GM19043 (cell line): ENCODE results near the gene PPP1R7.

Experiments used
- ATAC-seq: cut with Tn5 transposase; IDR thresholded peaks from one replicate; pipeline ENCODE4 v1.9.1; 2021; ENCODE audit warnings: low read depth; ENCODE audit not compliant: unreplicated experiment

PPP1R7 gene

DNA sequence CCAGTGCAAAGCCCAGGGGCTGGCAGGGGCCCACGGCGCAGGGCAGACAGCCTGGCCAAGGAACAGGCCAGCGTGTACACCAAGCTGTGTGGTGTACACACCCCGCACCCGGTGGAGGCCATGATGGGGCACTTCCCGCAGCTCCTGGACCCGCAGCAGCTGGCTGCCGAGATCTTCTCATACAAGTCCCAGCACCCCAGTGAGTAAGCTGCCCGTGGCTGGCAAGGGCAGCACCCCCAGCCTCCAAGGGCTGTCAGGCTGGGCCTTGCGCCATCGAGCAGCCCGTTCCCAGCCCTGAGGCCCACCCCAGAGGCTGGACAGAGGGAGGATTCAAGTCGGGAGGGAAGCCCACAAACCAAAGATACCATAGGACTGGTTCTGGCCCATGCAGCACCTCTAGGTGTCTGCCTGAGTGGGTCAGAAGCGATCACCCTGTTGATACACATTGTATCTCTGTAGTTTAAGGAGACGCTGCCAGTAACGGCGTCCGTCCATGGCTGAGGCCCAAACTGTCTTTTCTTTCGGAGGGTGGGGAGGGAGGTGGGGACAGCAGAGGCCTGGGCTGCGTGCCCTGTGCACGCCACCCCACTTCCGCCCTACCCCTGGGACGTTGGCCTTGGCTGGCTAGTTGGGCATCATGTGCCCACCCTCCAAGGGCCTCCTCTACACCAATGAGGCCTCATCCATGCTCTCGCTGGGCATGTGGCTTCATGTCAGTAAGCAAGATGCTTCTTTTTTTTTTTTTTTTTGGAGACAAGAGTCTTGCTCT lies 31.3 kb upstream of the PPP1R7 start:
- ATAC-seq: no peak

GRCh38 chr2:241120440-241120839 lies 29.8 kb upstream of the PPP1R7 start:
- ATAC-seq: no peak

DNA sequence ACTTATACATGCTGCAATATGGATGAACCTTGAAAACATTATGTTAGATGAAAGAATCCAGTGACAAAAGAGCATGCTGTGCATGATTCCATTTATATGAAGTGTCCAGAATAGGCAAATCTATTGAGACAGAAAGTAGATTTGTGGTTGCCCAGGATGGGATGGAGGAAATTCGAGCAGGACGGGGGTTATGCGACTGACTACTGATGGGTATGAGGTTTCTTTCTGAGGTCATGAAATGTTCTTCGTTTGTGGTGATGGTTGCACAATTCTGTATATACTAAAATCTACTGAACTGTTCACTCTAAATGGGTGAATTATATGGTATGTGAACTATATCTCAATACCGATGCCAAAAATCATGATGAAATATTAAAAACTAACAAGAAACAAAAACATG lies 29.3 kb upstream of the PPP1R7 start:
- ATAC-seq: no peak

- ATAC-seq: no peak
Observed at GRCh38 chr2:241122376-241123002, 27.8 kb upstream of the PPP1R7 start.

- no peak for ATAC-seq
Observed at GRCh38 chr2:241123816-241124536, 26.3 kb upstream of the PPP1R7 start.

DNA sequence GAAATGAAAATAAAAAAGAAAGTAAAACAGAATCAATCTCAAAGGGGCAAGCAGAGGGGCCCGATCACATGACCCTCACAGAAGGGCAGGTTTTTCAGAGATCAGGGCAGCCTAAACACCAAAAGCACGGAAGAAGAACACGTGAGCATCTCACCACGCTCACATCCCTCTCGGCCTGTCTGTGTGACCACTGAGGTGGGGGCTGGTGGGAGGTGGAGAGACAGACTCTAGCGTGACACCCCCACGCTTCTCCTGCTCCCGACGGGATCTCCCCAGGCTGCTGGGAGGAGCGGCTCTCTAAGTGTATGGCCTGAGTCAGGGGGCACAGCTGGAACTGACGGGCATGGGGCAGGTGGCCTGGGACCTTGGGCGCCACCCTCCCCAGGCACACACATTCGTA lies 24.6 kb upstream of the PPP1R7 start:
- no peak for ATAC-seq

DNA sequence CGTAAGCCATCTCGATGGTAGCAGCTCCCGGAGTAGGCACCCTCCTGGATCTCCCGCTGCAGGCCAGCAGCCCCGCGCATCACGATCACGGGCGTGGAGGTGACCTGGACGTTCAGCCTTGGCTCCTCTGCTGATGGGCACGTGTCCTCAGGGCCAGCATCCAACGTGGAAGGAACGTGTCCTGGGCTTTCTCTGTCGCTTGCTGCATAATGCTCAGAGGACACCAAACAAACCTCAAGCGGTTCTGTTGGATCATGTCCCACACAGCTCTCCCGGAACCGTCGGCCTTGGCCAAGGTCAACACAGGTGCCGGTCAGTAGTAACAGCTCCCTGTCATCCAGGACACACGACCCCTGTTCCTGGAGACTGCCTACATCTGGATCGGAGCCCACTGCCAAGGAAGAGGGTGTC lies 24.1 kb upstream of the PPP1R7 start:
- no peak for ATAC-seq

DNA sequence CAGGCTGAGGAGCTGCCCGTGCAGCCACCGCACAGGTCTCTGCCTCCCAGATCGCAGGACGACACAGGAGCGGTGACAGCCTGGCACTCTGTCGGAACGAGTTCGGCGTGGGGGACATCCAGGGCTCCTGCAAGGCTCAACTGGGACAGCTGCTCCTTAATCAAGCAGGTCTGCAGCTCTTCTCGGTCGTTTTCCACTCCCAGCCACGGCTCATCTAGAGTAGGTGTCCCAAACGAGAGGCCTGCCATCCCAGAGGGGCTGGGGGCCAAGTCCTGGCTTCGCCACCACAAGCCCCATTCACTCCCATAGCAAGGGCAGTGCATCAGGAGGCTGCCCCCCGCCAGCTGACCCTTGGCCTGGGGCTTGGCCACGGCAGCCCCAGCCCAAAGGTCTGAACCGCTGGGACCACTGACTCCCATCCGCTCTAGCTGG lies 23.5 kb upstream of the PPP1R7 start:
- ATAC-seq: no peak

DNA sequence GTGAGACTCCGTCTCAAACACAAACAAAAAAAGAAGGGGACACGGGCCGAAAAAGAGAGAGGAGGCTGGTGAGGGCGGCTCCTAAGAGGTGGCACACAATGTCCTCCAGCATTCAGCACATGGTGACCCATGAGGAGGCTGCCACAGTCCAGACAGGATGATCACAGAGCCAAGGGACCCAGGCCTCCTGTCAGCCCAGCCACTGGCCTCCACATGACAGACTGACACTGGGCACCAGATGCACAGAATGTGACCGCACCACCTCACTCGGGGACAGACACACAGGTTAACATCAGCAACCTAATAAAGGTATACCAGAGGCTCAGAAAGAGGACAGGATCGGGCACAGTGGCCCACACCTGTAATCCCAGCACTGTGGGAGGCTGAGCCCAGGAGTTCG lies 22.0 kb upstream of the PPP1R7 start:
- no peak for ATAC-seq

DNA sequence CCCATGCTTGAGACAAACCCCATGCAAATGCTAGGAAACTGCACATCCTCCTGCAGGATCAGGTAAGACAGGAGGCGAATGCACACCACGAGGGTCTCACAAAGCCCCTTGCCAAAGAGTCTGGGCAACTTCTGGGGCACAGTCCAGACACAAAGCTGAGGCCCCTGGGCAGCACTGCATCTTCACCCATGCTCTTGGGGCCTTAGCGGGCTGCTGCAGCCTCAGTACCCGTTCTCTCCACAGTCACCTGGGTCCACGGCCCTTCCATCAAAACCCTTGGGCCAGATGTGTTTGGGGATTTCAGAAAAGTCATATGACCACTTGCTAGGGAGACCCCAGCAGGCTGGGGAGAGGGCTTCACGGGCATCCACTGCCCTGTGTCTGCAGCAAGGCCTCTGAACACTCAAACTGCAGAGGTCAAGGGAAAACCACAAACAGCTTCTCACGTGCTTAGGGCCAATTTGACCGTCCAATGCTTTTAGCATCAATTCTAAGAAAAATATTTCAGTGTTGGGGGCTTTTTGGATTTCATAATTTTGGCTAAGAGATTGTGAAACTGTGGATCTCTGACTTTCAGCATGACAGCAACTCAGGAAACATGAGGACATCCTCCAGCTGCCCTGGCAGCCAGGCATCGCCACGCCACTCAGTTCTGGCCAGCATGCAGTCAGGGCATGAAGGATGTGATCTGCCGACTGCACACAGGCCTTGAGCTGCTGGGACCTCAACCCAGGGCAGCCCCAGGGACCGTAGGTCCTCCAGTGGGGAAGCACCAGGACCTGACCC lies 21.0 kb upstream of the PPP1R7 start:
- no peak for ATAC-seq

- ATAC-seq: no peak
Observed at GRCh38 chr2:241130316-241130715, 20.0 kb upstream of the PPP1R7 start.

- ATAC-seq: no peak
Observed at GRCh38 chr2:241131531-241131930, 18.7 kb upstream of the PPP1R7 start.

- ATAC-seq: no peak
Observed at GRCh38 chr2:241132538-241133435, 17.5 kb upstream of the PPP1R7 start.

GRCh38 chr2:241133436-241133820 lies 16.8 kb upstream of the PPP1R7 start:
- ATAC-seq: no peak

GRCh38 chr2:241134711-241135110 lies 15.6 kb upstream of the PPP1R7 start:
- ATAC-seq: no peak

DNA sequence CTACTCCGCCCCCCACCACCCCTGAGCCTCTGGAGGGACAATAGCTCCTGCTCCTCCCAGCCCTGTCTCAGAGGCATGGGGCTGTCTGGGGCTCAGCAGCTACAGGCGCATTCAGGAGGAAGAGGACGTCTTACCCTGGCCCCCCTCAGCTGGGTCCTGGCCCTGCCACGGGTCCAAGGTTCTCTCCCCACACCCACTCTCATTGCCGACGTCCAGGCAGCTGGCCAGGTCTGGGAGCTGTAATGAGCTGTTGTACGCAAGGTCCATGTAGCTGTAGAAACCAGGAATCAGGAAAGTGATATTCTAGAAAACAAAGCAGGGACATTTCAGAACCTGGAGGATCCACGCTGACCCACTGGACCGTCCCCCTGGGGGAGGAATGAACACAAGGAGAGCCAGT lies 14.5 kb upstream of the PPP1R7 start:
- no peak for ATAC-seq

DNA sequence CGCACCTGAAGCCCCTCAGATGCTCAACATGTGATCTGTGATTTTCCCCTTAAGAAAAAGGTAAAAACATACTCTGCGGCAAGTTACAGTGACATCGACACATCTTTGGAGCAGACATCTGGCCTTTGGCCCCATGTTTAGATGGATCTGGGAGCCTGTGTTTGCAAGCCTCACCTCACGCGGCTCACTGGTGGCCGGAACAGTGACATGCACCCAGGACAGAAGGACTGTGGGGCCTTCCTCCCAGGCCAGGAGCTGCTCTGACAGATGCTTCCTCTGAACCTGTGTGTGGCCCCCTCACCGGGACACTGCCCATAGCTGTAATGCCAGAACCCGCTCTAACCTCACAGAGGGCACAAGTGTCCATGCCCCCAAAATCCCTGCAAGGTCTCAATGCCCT lies 14.1 kb upstream of the PPP1R7 start:
- ATAC-seq: no peak

DNA sequence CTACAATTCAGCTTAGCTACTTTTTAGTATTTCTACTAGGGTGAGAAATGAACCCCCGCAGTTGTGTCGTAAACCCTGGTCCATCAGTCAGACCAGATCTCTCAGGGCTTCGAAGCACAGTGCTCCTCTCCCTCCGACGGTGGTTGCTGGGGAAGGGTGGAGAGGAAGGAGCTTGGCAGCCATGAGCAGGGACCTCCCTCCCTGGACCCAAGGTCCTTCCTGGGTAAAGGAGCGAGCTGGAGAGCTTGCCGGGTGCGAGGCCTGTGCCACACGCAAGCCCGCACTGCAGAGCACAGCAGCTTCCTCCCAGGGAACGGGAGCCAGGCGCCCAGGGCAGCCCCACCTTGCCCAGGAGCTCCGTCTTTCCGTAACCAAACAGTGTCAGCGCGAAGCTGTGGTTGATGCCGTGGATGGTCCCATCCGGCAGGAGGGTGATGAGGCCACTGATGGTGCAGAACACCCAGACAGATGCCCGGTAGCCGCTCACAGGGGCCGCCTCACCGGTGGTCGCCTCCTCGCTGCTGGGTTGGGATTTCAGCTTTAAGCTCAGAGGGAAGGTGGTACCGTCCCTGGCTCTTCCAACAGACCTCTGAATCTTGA lies 13.5 kb upstream of the PPP1R7 start:
- no peak for ATAC-seq
